Measurements from ENCODE around the gene OBP2A. TPM values are rescaled to one million over a fixed set of nuclear protein-coding genes. Genes with fewer than 3 reads are reported as not detected.

The OBP2A gene
- total and polyA plus RNA-seq, 9 donors = 1.4 to 7.8 (median 4.8) TPM; not detected in 5

GRCh38 chr9:135565141-135565628 lies 19.3 kb downstream of the OBP2A start:
- Histone ChIP-seq H3K4me3 (no peak overlapping the region), H3K27me3 (no peaks in the 10 kb centered on the region), H3K9me3 (no peaks in the 10 kb centered on the region), H3K36me3 (no peaks in the 10 kb centered on the region), H3K4me1 (ENCODE audit: insufficient read depth) (no peaks in the 10 kb centered on the region), H3K27ac (no peak overlapping the region)
- TF ChIP-seq EP300 (IDR thresholded peaks at IDR 0.05) (no peak), POLR2A (IDR thresholded peaks at IDR 0.05) (no peak), CTCF (IDR thresholded peaks at IDR 0.05) (no peak)
- DNase-seq = no peak
- intact Hi-C loops (cut with DNase I) = no loop called here
- 63 to 73% (median 68%) methylated on average over 9 of the region's 9 CpGs for WGBS, 3 donors

- no peaks in the 10 kb centered on the region for H3K4me1 ChIP-seq (ENCODE audit: insufficient read depth)
- no peaks in the 10 kb centered on the region for H3K36me3 ChIP-seq
- H3K27me3 ChIP-seq = no peaks in the 10 kb centered on the region
- WGBS, 3 donors = 51 to 53% (median 52%) methylated on average over 8 of the region's 8 CpGs
- no peak overlapping the region for H3K4me3 ChIP-seq
- TF ChIP-seq POLR2A (IDR thresholded peaks at IDR 0.05) = no peak
- no peak for TF ChIP-seq CTCF (IDR thresholded peaks at IDR 0.05)
- no peak for TF ChIP-seq EP300 (IDR thresholded peaks at IDR 0.05)
- no peaks in the 10 kb centered on the region for H3K9me3 ChIP-seq
- H3K27ac ChIP-seq = no peak overlapping the region
- DNase-seq = no peak
- intact Hi-C loops (cut with DNase I) = no loop called here
Observed at GRCh38 chr9:135565636-135566035, 19.7 kb downstream of the OBP2A start.

GRCh38 chr9:135566552-135566951 lies 20.6 kb downstream of the OBP2A start:
- H3K9me3 ChIP-seq = no peaks in the 10 kb centered on the region
- intact Hi-C loops (cut with DNase I) = no loop called here
- TF ChIP-seq POLR2A (IDR thresholded peaks at IDR 0.05) = no peak
- no peak for TF ChIP-seq CTCF (IDR thresholded peaks at IDR 0.05)
- no peak for TF ChIP-seq EP300 (IDR thresholded peaks at IDR 0.05)
- H3K4me1 ChIP-seq (ENCODE audit: insufficient read depth) = no peaks in the 10 kb centered on the region
- DNase-seq = no peak
- H3K4me3 ChIP-seq = no peak overlapping the region
- H3K36me3 ChIP-seq = no peaks in the 10 kb centered on the region
- 71 to 86% (median 82%) methylated on average over 10 of the region's 10 CpGs for WGBS, 3 donors
- no peak overlapping the region for H3K27ac ChIP-seq
- H3K27me3 ChIP-seq = no peaks in the 10 kb centered on the region

GRCh38 chr9:135567311-135567710 lies 21.4 kb downstream of the OBP2A start:
- 43 to 52% (median 45%) methylated on average over 9 of the region's 9 CpGs for WGBS, 3 donors
- DNase-seq = no peak
- intact Hi-C loops (cut with DNase I) = no loop called here

More at GRCh38 chr9:135567311-135567710, 21.4 kb downstream of the OBP2A start:
- no peaks in the 10 kb centered on the region for H3K36me3 ChIP-seq
- no peaks in the 10 kb centered on the region for H3K4me1 ChIP-seq (ENCODE audit: insufficient read depth)
- TF ChIP-seq POLR2A (IDR thresholded peaks at IDR 0.05) = no peak
- TF ChIP-seq EP300 (IDR thresholded peaks at IDR 0.05) = no peak
- no peak for TF ChIP-seq CTCF (IDR thresholded peaks at IDR 0.05)
- H3K9me3 ChIP-seq = no peaks in the 10 kb centered on the region
- H3K27me3 ChIP-seq = no peaks in the 10 kb centered on the region
- H3K4me3 ChIP-seq = no peak overlapping the region
- H3K27ac ChIP-seq = no peak overlapping the region

Measured in ovary (tissue), 9 donors.